HepG2 (cell line): ENCODE data around the gene C2orf42. TPM values are rescaled to one million over a fixed set of nuclear protein-coding genes. Genes with fewer than 3 reads are reported as not detected.

Source experiments
- ATAC-seq: fragments of 200-7000 bp; cut with Tn5 transposase; 3 replicates; pipeline ENCODE4 v1.9.1; 2020; ENCODE audit warnings: mild to moderate bottlenecking, moderate library complexity
- BruUV-seq: library from RNA; stranded (reverse); fragments of 400-500 nt; replicated peaks from 2 replicates; lab custom pipeline; 2021; lab: Mats Ljungman, UMichigan
- CTCF ChIA-PET: fragments of 300-600 bp; formaldehyde crosslinking; extraction: SDS; loops from one replicate; lab custom pipeline; 2021; ENCODE audit warnings: low total read pairs, inconsistent platforms, low intra/inter-chr PET ratio; lab: Yijun Ruan, JAX
- POLR2A ChIA-PET: fragments of 350-600 bp; sonication (Branson Sonifier 250); formaldehyde crosslinking; loops from one replicate; lab custom pipeline; 2020; ENCODE audit warnings: antibody characterized with exemption, inconsistent platforms; lab: Yijun Ruan, JAX
- DNase-seq: peaks from one replicate; pipeline ENCODE4 v3.0.0-alpha.2; 2015; ENCODE audit warnings: low spot score
- FAIRE-seq: peaks from 3 replicates; lab custom pipeline; 2011; peaks lifted over from hg19 to GRCh38; lab: Jason Lieb, UNC
- H2AFZ ChIP-seq: one replicate; pipeline ENCODE4 v1.6.1; 2011; ENCODE audit warnings: low read length, inconsistent platforms
- H3K27ac ChIP-seq: fragments of 300-600 bp; 3 replicates; pipeline ENCODE4 v1.8.0; 2011; ENCODE audit warnings: mixed run types, mild to moderate bottlenecking, mixed read lengths, low read length, inconsistent platforms; ENCODE audit not compliant: insufficient read depth; ENCODE audit errors: extremely low read length
- H3K27me3 ChIP-seq, 2 experiments: fragments of 200-600 bp in 1 of 2; 2 replicates in 1 of 2; 3 replicates in 1 of 2; pipeline versions ENCODE4 v1.6.0 to v1.8.0; 2011; ENCODE audit warnings: low read length in 2 of 2, mild to moderate bottlenecking in 2 of 2, moderate library complexity in 2 of 2, inconsistent platforms in 1 of 2; ENCODE audit not compliant: insufficient read depth in 2 of 2, control insufficient read depth in 1 of 2
- H3K36me3 ChIP-seq, 2 experiments: fragments of 200-600 bp in 1 of 2; replicated peaks in 1 of 2; 2 replicates in 1 of 2; 3 replicates in 1 of 2; pipeline versions ENCODE4 v1.5.1 to v1.8.0; 2011; ENCODE audit warnings: low read length in 2 of 2, inconsistent platforms in 1 of 2; ENCODE audit not compliant: insufficient read depth in 2 of 2, control insufficient read depth in 1 of 2
- H3K4me1 ChIP-seq: 2 replicates; pipeline ENCODE4 v1.5.1; 2012; ENCODE audit warnings: low read length, inconsistent platforms; ENCODE audit not compliant: insufficient read depth
- H3K4me2 ChIP-seq: 2 replicates; pipeline ENCODE4 v1.6.0; 2011; ENCODE audit warnings: low read depth, low read length, inconsistent platforms
- H3K4me3 ChIP-seq, 3 experiments: fragments of 200-600 bp in 1 of 3; sonication (generic), shearing (Covaris generic) in 1 of 3; replicated peaks in 1 of 3; 2 replicates each; pipeline ENCODE4 v1.5.1; 2011 to 2016; ENCODE audit warnings: low read length in 3 of 3, inconsistent platforms in 2 of 3, low read depth in 2 of 3, mild to moderate bottlenecking in 2 of 3, control low read depth in 1 of 3, mixed read lengths in 1 of 3; ENCODE audit not compliant: insufficient read depth in 1 of 3
- H3K79me2 ChIP-seq: one replicate; pipeline ENCODE4 v1.6.1; 2011; ENCODE audit warnings: low read length, inconsistent platforms; ENCODE audit not compliant: insufficient read depth
- H3K9ac ChIP-seq: 2 replicates; pipeline ENCODE4 v1.6.0; 2011; ENCODE audit warnings: mild to moderate bottlenecking, low read depth, low read length, inconsistent platforms; ENCODE audit not compliant: insufficient read depth
- H3K9me3 ChIP-seq: 2 replicates; pipeline ENCODE4 v1.5.1; 2012; ENCODE audit warnings: mild to moderate bottlenecking, low read length
- H4K20me1 ChIP-seq: 2 replicates; pipeline ENCODE4 v1.6.0; 2011; ENCODE audit warnings: inconsistent platforms, mild to moderate bottlenecking, low read length, moderate library complexity; ENCODE audit not compliant: insufficient read depth
- ELK4 ChIP-seq: sonication (generic); formaldehyde crosslinking; IDR thresholded peaks from 2 replicates; pipeline ENCODE4 v1.9.0; 2021; ENCODE audit warnings: missing genetic modification reagents, borderline replicate concordance
- MXD1 ChIP-seq: sonication (generic); formaldehyde crosslinking; IDR thresholded peaks from 2 replicates; pipeline ENCODE4 v1.4.0; 2020; ENCODE audit warnings: mild to moderate bottlenecking, missing genetic modification reagents
- REXO4 ChIP-seq: sonication (generic); formaldehyde crosslinking; IDR thresholded peaks from 2 replicates; pipeline ENCODE4 v1.8.0; 2022; ENCODE audit warnings: missing genetic modification reagents, mild to moderate bottlenecking, borderline replicate concordance
- U2AF2 ChIP-seq: fragments of 200-400 bp; formaldehyde crosslinking; IDR thresholded peaks from 2 replicates; pipeline ENCODE4 v1.6.1; 2017; ENCODE audit warnings: low read depth, mild to moderate bottlenecking, low read length
- ZNF468 ChIP-seq: sonication (generic); formaldehyde crosslinking; IDR thresholded peaks from 2 replicates; pipeline ENCODE4 v1.8.0; 2022; ENCODE audit warnings: mild to moderate bottlenecking, moderate library complexity, missing genetic modification reagents
- ZNF567 ChIP-seq: sonication (generic); formaldehyde crosslinking; IDR thresholded peaks from 2 replicates; pipeline ENCODE4 v1.8.1; 2023; ENCODE audit warnings: mild to moderate bottlenecking, missing genetic modification reagents, borderline replicate concordance
- ZNF570 ChIP-seq: sonication (generic); formaldehyde crosslinking; IDR thresholded peaks from 2 replicates; pipeline ENCODE4 v1.4.0; 2020; ENCODE audit warnings: mild to moderate bottlenecking, missing genetic modification reagents, borderline replicate concordance
- ZNF710 ChIP-seq: sonication (generic); formaldehyde crosslinking; IDR thresholded peaks from 2 replicates; pipeline ENCODE4 v1.5.0; 2020; ENCODE audit warnings: mild to moderate bottlenecking, missing genetic modification reagents, borderline replicate concordance
- ZNF749 ChIP-seq: sonication (generic); formaldehyde crosslinking; IDR thresholded peaks from 2 replicates; pipeline ENCODE4 v1.8.0; 2022; ENCODE audit warnings: mild to moderate bottlenecking, missing genetic modification reagents, moderate library complexity, borderline replicate concordance
- ZNF766 ChIP-seq: sonication (generic); formaldehyde crosslinking; IDR thresholded peaks from 2 replicates; pipeline ENCODE4 v1.5.0; 2020; ENCODE audit warnings: missing genetic modification reagents, borderline replicate concordance
- WGBS: methylation state at CpG from one replicate; pipeline ENCODE4 v1.1.6; 2017; ENCODE audit warnings: low lambda C conversion rate; 5-methylcytosine and 5-hydroxymethylcytosine counted together
- in situ Hi-C: cut with HindIII; loops from 2 replicates; pipeline ENCODE4 v1.10.0; 2017; ENCODE audit warnings: low pct_unique_long_range_greater_than_20kb; ENCODE audit not compliant: extremely low pct_ligation_motif_present
- intact Hi-C: fragments of 100-400 bp; cut with micrococcal nuclease; formaldehyde crosslinking; loops from one replicate; pipeline ENCODE4 v1.10.0; 2022; ENCODE audit not compliant: unreplicated experiment
- polyA plus RNA-seq, 8 experiments: library from polyadenylated mRNA; depleted of rRNA in 3 of 8; stranded (reverse) in 7 of 8; unstranded in 1 of 8; fragments of >200 nt; fragmentation: Illumina TruSeq in 4 of 8; extraction: Trizol in 4 of 8; gene quantifications; 2 replicates each; pipeline versions ENCODE4 v1.2.1 to v1.2.3, GENCODE V29; 2011 to 2016; ENCODE audit warnings: low read depth in 4 of 8, missing spikeins in 1 of 8, mixed read lengths in 1 of 8; ENCODE audit not compliant: insufficient read depth in 1 of 8
- total RNA-seq, 5 experiments: library from RNA; depleted of rRNA; stranded (reverse); fragments of >200 nt; fragmentation: Illumina TruSeq; extraction: Trizol; gene quantifications; 2 replicates each; pipeline ENCODE4 v1.2.3, GENCODE V29; 2016; ENCODE audit warnings: low read depth in 1 of 5
- TF ChIP-seq, protein P1 (sequence below): sonication (generic); formaldehyde crosslinking; IDR thresholded peaks from 2 replicates; pipeline ENCODE4 v1.8.0; 2022; ENCODE audit warnings: mild to moderate bottlenecking, missing genetic modification reagents, moderate library complexity
- TF ChIP-seq, protein P2 (sequence below): IDR thresholded peaks from 2 replicates; pipeline ENCODE4 v1.6.1; 2016; ENCODE audit warnings: low read depth, control low read depth

The C2orf42 gene
- total and polyA plus RNA-seq, 2 of the 13 experiments (the other 11 are each of a cell fraction or from before 2014, with no cell fraction given), result 9.3 to 9.9 TPM

- peak overlapping the region; percentile 86 for H3K27ac ChIP-seq
- peak overlapping the region; percentile 53 to 74 (median 73) for H3K4me3 ChIP-seq
- peak overlapping the region; percentile 86 for H2AFZ ChIP-seq
- POLR2A ChIA-PET, result interaction anchor here (0.6 to 5.8 kb wide), 20 partner anchors 10 to 288 kb away, joined by 3 to 169 read pairs (median 11); partner anchors contain the start of genes C2orf42, MXD1, PCYOX1 and SNRNP27
- H3K4me2 ChIP-seq, result peak overlapping the region; percentile 96
- TSS peak; percentile 94 for BruUV-seq
- peaks cover 68% of the 10 kb centered on the region for H3K4me1 ChIP-seq
- no peaks in the 10 kb centered on the region for H4K20me1 ChIP-seq
- H3K9me3 ChIP-seq, result no peaks in the 10 kb centered on the region
- peaks cover 6% of the 10 kb centered on the region for H3K79me2 ChIP-seq
- CTCF ChIA-PET, result no interaction called here
- peak overlapping the region; percentile 84 for H3K9ac ChIP-seq
- intact Hi-C loops (loop anchor here (1.0 kb wide), 1 partner anchor 10 kb away; no protein-coding TSS in a partner anchor), in situ Hi-C loops (no loop called here)
- no peaks in the 10 kb centered on the region for H3K36me3 ChIP-seq
- FAIRE-seq (peak; percentile 68), ATAC-seq (peak; percentile 83), DNase-seq (peak; percentile 86)
- 2% methylated on average over 8 of the region's 8 CpGs for WGBS
- H3K27me3 ChIP-seq, result no peaks in the 10 kb centered on the region
- TF ChIP-seq ZNF567 (CRISPR knock-in tag) (no peak), ZNF766 (CRISPR knock-in tag) (no peak), ZNF570 (CRISPR knock-in tag) (no peak), MXD1 (CRISPR knock-in tag) (no peak), ZNF468 (CRISPR knock-in tag) (no peak), ZNF749 (no peak), ELK4 (no peak), ZNF710 (CRISPR knock-in tag) (no peak), U2AF2 (no peak), REXO4 (CRISPR knock-in tag) (no peak)
- TF ChIP-seq, protein P1, sequence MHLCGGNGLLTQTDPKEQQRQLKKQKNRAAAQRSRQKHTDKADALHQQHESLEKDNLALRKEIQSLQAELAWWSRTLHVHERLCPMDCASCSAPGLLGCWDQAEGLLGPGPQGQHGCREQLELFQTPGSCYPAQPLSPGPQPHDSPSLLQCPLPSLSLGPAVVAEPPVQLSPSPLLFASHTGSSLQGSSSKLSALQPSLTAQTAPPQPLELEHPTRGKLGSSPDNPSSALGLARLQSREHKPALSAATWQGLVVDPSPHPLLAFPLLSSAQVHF (CRISPR knock-in tag), result no peak
- TF ChIP-seq, protein P2, sequence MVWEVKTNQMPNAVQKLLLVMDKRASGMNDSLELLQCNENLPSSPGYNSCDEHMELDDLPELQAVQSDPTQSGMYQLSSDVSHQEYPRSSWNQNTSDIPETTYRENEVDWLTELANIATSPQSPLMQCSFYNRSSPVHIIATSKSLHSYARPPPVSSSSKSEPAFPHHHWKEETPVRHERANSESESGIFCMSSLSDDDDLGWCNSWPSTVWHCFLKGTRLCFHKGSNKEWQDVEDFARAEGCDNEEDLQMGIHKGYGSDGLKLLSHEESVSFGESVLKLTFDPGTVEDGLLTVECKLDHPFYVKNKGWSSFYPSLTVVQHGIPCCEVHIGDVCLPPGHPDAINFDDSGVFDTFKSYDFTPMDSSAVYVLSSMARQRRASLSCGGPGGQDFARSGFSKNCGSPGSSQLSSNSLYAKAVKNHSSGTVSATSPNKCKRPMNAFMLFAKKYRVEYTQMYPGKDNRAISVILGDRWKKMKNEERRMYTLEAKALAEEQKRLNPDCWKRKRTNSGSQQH (CRISPR knock-in tag), result 0 out of 2 replicates have a peak, but pooled peaks have one; percentile 46
Observed at GRCh38 chr2:70132244-70133126, 58.3 kb downstream of the C2orf42 start.
